GM23248 (cell line): ENCODE results near the gene HSPBP1.

ENCODE experiments used
- EZH2 ChIP-seq: fragments of 200-600 bp; sonication (generic); IDR thresholded peaks from 2 replicates; pipeline ENCODE4 v1.6.1; 2018; ENCODE audit warnings: antibody characterized with exemption, mild to moderate bottlenecking; ENCODE audit not compliant: insufficient read depth, poor library complexity, severe bottlenecking
- EZH2phosphoT487 ChIP-seq: fragments of 200-600 bp; sonication (generic); IDR thresholded peaks from 2 replicates; pipeline ENCODE4 v1.6.1; 2018; ENCODE audit warnings: antibody characterized with exemption, moderate library complexity, mild to moderate bottlenecking, low read depth; ENCODE audit not compliant: insufficient read depth

- no peak for TF ChIP-seq EZH2
- no peak for TF ChIP-seq EZH2phosphoT487
Measured at GRCh38 chr19:55319785-55320184, 39.9 kb upstream of the HSPBP1 start.
